Activated T-helper 2 cell treated with anti-CD3 and anti-CD28 coated beads, Interferon-gamma antibody, Interleukin-2, Interleukin-4, amounts not matched to agents 10 μg/mL and 5 μg/mL and 100 μg/mL, durations not matched to agents 14 hours and 24 hours and 36 hours (primary cell): ENCODE results near the gene RFC2. TPM values are rescaled to one million over a fixed set of nuclear protein-coding genes. Genes with fewer than 3 reads are reported as not detected.
"Not testable (repeated sequence)": the region's sequence is repeated elsewhere in the genome, so short reads cannot be mapped to it uniquely, and the experiment has no call there.

Experiments used
- DNase-seq: peaks from one replicate; pipeline ENCODE4 v3.0.0; 2021; ENCODE audit warnings: low spot score
- H3K27ac Mint-ChIP-seq: one replicate; pipeline ENCODE4 v1.8.0; 2021; ENCODE audit warnings: mixed read lengths
- H3K27me3 Mint-ChIP-seq: one replicate; pipeline ENCODE4 v1.8.0; 2021; ENCODE audit warnings: low read depth, mixed read lengths
- H3K36me3 Mint-ChIP-seq: one replicate; pipeline ENCODE4 v1.8.0; 2021; ENCODE audit warnings: low read depth, mixed read lengths
- H3K4me1 Mint-ChIP-seq: one replicate; pipeline ENCODE4 v1.8.0; 2021; ENCODE audit warnings: low read depth, mixed read lengths
- H3K4me3 Mint-ChIP-seq: one replicate; pipeline ENCODE4 v1.8.0; 2021; ENCODE audit warnings: low read depth, mild to moderate bottlenecking, moderate library complexity, mixed read lengths
- H3K9me3 Mint-ChIP-seq: one replicate; pipeline ENCODE4 v1.8.0; 2021; ENCODE audit warnings: mixed read lengths
- intact Hi-C: fragments of 100-400 bp; cut with micrococcal nuclease; formaldehyde crosslinking; loops from one replicate; pipeline ENCODE4 v1.15.1; 2023
- total RNA-seq: library from RNA; stranded (reverse); gene quantifications from 2 replicates; pipeline ENCODE4 v1.2.3, GENCODE V29; 2022

The RFC2 gene
- total RNA-seq, 1 donor from 2014 or later, result 85.2 TPM

DNA sequence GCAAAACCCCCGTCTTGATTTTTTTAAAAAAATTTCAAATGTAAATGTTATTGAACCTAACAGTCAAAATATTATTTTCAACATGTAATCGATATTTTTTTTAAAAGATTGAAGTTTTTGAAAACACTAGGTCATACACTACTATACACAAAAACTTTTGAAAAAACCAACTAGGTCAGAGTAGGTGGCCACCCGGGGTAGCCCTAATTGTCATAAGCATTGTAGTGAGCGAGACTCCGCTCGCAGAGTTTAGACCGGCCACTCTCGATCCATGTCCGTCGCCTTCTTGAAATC lies 417 bp downstream of the RFC2 start:
- intact Hi-C loops, result loop anchor here (1.0 to 5.0 kb wide), 3 partner anchors 46 to 199 kb away; partner anchors contain the start of gene EIF4H

DNA sequence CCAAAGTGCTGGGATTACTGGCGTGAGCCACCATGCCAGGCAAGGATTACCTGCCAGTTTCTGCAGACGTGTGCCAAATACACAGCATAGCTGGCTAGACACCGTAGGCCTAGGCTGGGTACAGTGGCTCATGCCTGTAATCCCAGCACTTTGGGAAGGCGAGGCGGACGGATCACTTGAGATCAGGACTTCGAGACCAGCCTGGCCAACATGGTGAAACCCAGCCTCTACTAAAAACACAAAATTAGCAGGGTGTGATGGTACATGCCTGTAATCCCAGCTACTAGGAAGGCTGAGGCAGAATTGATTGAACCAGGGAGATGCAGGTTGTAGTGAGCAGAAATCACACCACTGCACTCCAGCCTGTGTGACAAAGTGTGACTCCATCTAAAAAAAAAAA lies 868 bp downstream of the RFC2 start:
- Mint-ChIP-seq H3K4me1 (peaks cover 17% of the 10 kb centered on the region), H3K27me3 (no peaks in the 10 kb centered on the region), H3K4me3 (peak overlapping the region; percentile 96), H3K9me3 (no peaks in the 10 kb centered on the region), H3K27ac (peak overlapping the region; percentile 91), H3K36me3 (peaks cover 38% of the 10 kb centered on the region)
- DNase-seq, result no peak
- intact Hi-C loops, result loop anchor here (5.0 kb wide), 1 partner anchor 46 kb away; no protein-coding TSS in a partner anchor

More for the DNA sequence above, 417 bp downstream of the RFC2 start:
- no peaks in the 10 kb centered on the region for H3K9me3 Mint-ChIP-seq
- H3K27me3 Mint-ChIP-seq, result no peaks in the 10 kb centered on the region
- peak overlapping the region; percentile 91 for H3K27ac Mint-ChIP-seq
- H3K4me3 Mint-ChIP-seq, result peak overlapping the region; percentile 96
- H3K4me1 Mint-ChIP-seq, result peaks cover 17% of the 10 kb centered on the region
- H3K36me3 Mint-ChIP-seq, result peaks cover 34% of the 10 kb centered on the region
- no peak for DNase-seq

DNA sequence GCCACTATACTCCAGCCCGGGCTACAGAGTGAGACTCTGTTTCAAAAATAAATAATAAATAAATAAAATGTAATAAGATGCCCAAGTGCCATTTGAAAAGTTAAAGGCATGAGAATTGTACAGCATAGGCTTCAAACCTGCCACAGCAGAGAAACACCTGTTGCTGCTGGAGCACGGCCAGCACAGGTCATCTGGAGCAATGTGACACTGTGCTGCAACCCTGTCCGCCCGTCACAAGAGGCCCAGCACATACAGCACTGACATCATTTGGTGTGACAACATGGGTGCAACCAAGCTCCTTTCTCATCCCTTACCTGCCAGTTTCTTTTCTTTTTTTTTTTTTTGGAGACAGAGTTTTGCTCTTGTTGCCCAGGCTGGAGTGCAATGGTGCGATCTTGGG lies 1.3 kb downstream of the RFC2 start:
- intact Hi-C loops, result loop anchor here (5.0 kb wide), 1 partner anchor 46 kb away; no protein-coding TSS in a partner anchor
- no peak for DNase-seq
- H3K9me3 Mint-ChIP-seq, result no peaks in the 10 kb centered on the region
- peaks cover 17% of the 10 kb centered on the region for H3K4me1 Mint-ChIP-seq
- peaks cover 42% of the 10 kb centered on the region for H3K36me3 Mint-ChIP-seq
- no peaks in the 10 kb centered on the region for H3K27me3 Mint-ChIP-seq
- peak overlapping the region; percentile 91 for H3K27ac Mint-ChIP-seq
- peak overlapping the region; percentile 96 for H3K4me3 Mint-ChIP-seq

DNA sequence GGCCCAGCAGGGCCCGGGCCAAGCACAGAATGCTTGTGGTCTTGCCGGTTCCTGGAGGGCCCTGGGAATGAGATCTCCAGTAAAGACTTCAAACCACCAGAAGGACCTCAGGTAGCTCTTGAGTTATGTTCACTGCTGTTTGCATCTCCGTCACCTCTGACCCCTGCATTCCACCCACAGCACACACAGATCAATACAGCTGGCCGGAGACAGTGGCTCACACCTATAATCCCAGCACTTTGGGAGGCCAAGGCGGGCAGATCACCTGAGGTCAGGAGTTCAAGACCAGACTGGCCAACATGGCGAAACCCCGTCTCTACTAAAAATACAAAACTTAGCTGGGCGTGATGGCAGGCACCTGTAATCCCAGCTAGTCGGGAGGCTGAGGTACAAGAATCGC lies 5.1 kb downstream of the RFC2 start:
- H3K4me1 Mint-ChIP-seq, H3K9me3 Mint-ChIP-seq, H3K27ac Mint-ChIP-seq, H3K4me3 Mint-ChIP-seq, intact Hi-C loops, H3K27me3 Mint-ChIP-seq, DNase-seq: not testable (repeated sequence)
- peaks cover 59% of the 10 kb centered on the region for H3K36me3 Mint-ChIP-seq

DNA sequence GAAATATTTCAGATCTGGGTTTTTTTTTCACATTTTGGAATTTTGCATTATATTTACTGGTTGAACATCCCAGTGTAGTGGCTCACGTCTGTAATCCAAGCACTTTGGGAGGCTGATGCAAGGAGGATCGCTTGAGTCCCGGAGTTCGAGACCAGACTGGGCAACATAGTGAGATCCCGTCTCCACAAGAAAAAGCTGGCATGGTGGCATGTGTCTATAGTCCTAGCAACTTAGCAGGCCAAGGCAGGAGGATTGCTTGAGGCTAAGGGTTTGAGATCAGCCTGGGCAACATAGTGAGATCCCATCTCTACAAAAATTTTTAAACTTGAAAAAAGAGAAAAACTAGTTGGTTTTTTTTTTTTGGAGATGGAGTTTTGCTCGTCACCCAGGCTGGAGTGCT lies 6.0 kb downstream of the RFC2 start:
- intact Hi-C loops, result no loop called here

DNA sequence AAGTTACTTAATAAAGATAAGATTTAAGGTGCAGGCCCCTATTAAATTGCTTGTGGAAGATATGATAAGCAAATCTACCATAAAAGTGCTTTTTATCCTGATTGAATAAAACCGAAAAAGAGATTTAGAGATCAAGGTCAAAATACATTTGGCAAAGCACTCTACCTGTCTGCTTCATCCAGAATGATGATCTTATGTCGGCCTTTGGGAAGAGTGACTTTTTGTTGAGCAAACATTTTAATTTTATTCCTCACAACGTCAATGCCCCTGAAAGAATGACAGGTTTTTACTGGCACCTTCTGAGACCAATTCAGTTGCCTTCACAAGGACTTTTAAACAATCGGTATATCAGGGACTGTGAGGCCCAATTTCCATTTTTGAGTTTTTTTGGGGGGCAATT lies 7.7 kb downstream of the RFC2 start:
- intact Hi-C loops, result no loop called here
- Mint-ChIP-seq H3K9me3 (no peaks in the 10 kb centered on the region), H3K27me3 (no peaks in the 10 kb centered on the region), H3K4me3 (no peak overlapping the region), H3K36me3 (peaks cover 72% of the 10 kb centered on the region), H3K27ac (no peak overlapping the region), H3K4me1 (peaks cover 5% of the 10 kb centered on the region)
- DNase-seq, result no peak

More for the DNA sequence above, 6.0 kb downstream of the RFC2 start:
- Mint-ChIP-seq H3K36me3 (peaks cover 62% of the 10 kb centered on the region), H3K27ac (no peak overlapping the region), H3K27me3 (no peaks in the 10 kb centered on the region), H3K4me1 (peaks cover 7% of the 10 kb centered on the region), H3K9me3 (no peaks in the 10 kb centered on the region), H3K4me3 (no peak overlapping the region)
- no peak for DNase-seq

DNA sequence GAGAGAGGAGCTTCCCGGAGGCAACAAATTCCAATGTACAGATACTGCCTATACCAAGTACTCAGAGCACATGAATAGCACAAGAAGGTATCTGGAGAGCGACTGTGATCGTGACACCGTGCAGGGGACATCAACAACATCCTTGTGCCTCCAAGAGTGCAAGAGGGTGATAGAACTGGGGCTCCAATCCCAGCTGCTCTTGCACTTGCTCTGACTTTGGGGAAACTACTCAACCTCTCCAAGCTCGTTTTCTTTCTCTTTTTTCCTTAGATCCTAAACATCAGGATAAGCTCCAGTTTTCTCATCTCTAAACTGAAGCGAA lies 12.1 kb downstream of the RFC2 start:
- Mint-ChIP-seq H3K9me3 (no peaks in the 10 kb centered on the region), H3K27me3 (no peaks in the 10 kb centered on the region), H3K27ac (no peak overlapping the region), H3K4me1 (peaks cover 4% of the 10 kb centered on the region), H3K4me3 (no peak overlapping the region), H3K36me3 (peaks cover 59% of the 10 kb centered on the region)
- no peak for DNase-seq
- intact Hi-C loops, result no loop called here

DNA sequence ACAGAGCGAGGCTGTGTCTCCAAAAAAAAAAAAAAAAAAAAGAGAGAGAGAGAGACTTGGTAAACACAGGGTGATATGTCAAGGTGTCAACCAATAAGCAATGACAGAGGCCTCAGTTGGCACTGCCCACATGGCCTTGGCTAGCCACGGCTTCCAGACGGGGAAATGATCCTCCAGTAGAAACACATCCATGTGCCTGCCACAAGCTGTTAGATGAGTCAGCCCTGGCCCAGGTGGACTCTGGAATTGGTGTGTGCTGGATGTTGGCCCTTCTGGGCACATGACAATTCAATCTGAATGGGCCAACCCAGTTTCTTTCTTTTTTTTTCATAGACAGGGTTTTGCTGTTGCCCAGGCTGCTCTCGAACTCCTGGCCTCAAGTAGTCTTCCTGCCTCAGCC lies 13.7 kb downstream of the RFC2 start:
- Mint-ChIP-seq H3K4me1 (peaks cover 14% of the 10 kb centered on the region), H3K27me3 (no peaks in the 10 kb centered on the region), H3K9me3 (no peaks in the 10 kb centered on the region), H3K27ac (no peak overlapping the region), H3K4me3 (no peak overlapping the region), H3K36me3 (peaks cover 66% of the 10 kb centered on the region)
- intact Hi-C loops, result no loop called here
- DNase-seq, result no peak

DNA sequence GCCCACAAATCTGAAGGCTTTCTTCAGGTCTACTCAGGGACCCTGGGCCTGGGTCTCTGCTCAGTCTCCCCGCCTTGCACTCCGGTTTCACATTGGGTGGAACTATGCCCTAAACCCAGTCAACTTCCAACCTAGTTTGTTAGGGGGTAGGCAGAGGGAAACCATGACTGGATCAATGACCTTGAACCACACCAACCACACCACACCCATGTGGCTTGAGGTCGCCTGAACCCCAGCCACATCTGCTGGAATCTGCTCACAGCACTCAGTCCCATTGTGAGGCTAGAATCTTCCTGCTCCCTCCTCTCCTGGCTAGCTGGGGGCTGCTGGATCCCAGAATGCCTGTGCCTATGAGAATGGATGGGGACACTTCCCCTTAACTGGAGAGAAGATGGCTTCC lies 17.9 kb downstream of the RFC2 start:
- DNase-seq, result peak; percentile 26
- H3K36me3 Mint-ChIP-seq, result peaks cover 59% of the 10 kb centered on the region
- H3K4me1 Mint-ChIP-seq, result peaks cover 20% of the 10 kb centered on the region
- intact Hi-C loops, result no loop called here
- no peak overlapping the region for H3K27ac Mint-ChIP-seq
- no peaks in the 10 kb centered on the region for H3K9me3 Mint-ChIP-seq
- no peaks in the 10 kb centered on the region for H3K27me3 Mint-ChIP-seq
- no peak overlapping the region for H3K4me3 Mint-ChIP-seq

DNA sequence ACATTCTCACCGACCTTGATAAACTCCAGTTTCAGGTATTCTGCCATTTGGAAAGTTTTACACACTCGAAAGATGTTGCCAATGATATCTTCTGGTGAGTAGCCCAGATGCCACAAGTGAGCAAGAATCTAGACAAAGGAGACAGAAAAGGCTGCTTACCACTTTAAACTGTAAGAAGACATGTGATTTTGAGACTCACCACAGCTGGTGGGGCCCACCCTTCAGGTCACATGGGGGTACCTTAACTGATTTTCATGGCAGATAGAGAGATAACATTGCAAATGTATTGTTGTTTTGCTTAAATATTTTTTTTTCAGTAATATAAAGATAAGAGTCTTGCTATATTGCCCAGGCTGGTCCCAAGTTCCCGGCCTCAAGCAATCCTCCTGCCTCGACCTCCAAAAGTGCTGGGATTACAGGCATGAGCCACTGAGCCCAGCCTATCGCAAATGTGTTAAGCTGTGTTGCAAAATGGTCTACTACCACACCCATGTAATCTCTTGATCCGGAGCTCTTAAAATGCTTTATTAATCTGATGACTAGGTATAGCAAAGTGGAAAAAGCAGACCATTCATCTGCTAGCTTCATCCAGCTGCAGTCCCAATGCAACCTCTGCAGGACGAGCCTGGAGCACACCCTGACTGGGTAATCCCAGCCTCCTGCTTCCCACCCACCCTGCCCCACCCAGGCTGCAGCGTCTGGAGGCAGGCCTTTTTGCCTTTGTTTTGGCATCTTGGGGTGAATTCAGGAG lies 18.5 kb downstream of the RFC2 start:
- H3K4me3 Mint-ChIP-seq, result no peak overlapping the region
- H3K4me1 Mint-ChIP-seq, result peaks cover 24% of the 10 kb centered on the region
- peak overlapping the region; percentile 21 for H3K27ac Mint-ChIP-seq
- H3K36me3 Mint-ChIP-seq, result peaks cover 62% of the 10 kb centered on the region
- DNase-seq, result no peak
- intact Hi-C loops, result no loop called here
- H3K9me3 Mint-ChIP-seq, result no peaks in the 10 kb centered on the region
- H3K27me3 Mint-ChIP-seq, result no peaks in the 10 kb centered on the region

DNA sequence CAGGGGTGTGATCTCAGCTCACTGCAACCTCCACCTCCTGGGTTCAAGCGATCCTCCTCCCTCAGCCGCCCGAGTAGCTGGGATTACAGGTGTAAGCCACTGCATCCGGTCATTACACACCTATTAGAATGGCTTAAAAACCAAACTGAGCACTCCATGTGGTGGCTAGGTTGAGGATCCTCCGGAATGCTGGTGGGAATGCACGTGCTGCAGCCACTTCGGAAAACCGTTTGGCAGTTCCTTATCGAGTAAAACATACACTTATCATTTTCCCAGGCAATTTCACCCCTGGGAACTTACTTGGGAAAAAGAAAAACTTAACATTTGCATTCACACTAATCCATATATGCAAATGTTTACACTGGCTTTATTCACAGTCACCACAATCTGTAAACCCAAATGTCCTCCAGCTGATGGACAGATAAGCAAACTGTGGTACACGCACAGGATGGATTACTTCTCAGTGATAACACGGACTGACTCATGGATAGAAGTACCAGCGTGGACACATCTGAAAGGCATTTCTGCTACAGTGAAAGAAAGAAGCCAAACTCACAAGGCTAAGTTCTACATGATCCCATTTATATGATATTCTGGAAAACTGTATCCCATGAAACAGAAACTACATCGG lies 20.4 kb downstream of the RFC2 start:
- H3K4me1 Mint-ChIP-seq, result peaks cover 24% of the 10 kb centered on the region
- H3K4me3 Mint-ChIP-seq, result no peak overlapping the region
- no peak for DNase-seq
- intact Hi-C loops, result no loop called here
- no peaks in the 10 kb centered on the region for H3K27me3 Mint-ChIP-seq
- H3K36me3 Mint-ChIP-seq, result peaks cover 72% of the 10 kb centered on the region
- no peaks in the 10 kb centered on the region for H3K9me3 Mint-ChIP-seq
- H3K27ac Mint-ChIP-seq, result no peak overlapping the region

DNA sequence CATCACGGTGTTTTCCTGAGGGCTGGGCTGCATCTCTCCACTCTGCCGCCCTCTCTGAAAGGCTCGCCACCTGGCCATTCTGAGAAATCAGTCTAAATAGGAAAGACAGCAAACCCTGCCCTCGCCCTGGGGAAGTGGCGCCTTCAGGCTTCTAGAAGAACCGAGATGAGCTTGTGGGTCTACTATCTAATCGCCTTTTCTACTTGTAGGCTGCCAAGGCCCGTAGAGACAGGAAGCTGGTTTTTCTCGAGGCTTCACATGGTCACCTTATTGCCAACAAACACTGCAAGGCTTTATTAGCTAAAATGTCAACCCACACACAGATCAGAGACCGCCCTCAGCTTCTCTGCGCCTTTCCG lies 23.0 kb downstream of the RFC2 start:
- Mint-ChIP-seq H3K9me3 (no peaks in the 10 kb centered on the region), H3K4me3 (no peak overlapping the region), H3K36me3 (peaks cover 60% of the 10 kb centered on the region), H3K4me1 (peaks cover 19% of the 10 kb centered on the region), H3K27ac (no peak overlapping the region), H3K27me3 (no peaks in the 10 kb centered on the region)
- DNase-seq, result no peak
- intact Hi-C loops, result no loop called here

DNA sequence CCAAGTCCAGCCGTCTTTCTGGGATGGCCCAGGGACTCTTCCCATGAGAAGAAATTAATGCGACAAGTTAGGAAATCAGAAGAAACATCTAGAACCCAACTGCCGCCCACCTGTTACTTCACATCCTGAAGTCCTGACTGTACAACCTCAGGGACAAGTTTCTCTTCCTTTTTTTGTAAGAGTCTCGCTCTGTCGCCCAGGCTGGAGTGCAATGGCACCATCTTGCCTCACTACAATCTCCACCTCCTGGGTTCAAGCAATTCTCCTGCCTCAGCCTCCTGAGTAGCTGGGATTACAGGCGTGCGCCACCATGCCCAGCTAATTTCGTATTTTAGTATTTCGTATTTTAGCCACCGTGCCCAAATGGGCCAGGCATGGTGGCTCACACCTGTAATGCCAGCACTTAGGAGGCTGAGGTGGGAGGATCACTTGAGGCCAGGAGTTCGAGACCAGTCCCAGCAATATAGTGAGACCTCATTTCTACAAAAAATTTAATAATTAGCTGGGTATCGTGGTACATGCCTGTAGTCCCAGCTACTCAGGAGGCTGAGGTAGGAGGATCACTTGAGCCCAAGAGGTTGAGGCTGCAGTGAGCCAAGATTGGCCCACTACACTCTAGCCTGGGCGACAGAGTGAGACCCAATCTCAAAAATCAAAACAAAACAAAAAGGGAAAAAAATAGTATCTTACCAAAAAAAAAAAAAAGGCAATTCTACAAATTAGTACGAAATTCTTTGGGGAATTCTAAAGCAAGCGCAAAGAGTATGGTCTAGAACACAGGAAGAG lies 23.6 kb downstream of the RFC2 start:
- no peak overlapping the region for H3K4me3 Mint-ChIP-seq
- DNase-seq, result no peak
- no peaks in the 10 kb centered on the region for H3K9me3 Mint-ChIP-seq
- intact Hi-C loops, result no loop called here
- H3K36me3 Mint-ChIP-seq, result peaks cover 61% of the 10 kb centered on the region
- no peaks in the 10 kb centered on the region for H3K27me3 Mint-ChIP-seq
- no peak overlapping the region for H3K27ac Mint-ChIP-seq
- H3K4me1 Mint-ChIP-seq, result peaks cover 17% of the 10 kb centered on the region
